ENCODE data around the gene WDR44.

GRCh38 chrX:118383120-118383519 is 37.2 kb downstream of the WDR44 start:
- TF ChIP-seq CTCF (IDR thresholded peaks at IDR 0.05) (no peak), POLR2A (IDR thresholded peaks at IDR 0.05) (no peak)

Measured in transverse colon (tissue), 3 donors.